Kidney (tissue), 14 donors: ENCODE results near the gene LZTFL1. TPM values are rescaled to one million over a fixed set of nuclear protein-coding genes. Genes with fewer than 3 reads are reported as not detected.

Source experiments
- DNase-seq, 5 donors: peaks; one replicate each; pipeline ENCODE4 v3.0.0-alpha.2; 2013 to 2020
- FAIRE-seq: peaks from 2 replicates; lab custom pipeline; 2012; peaks lifted over from hg19 to GRCh38; lab: Jason Lieb, UNC
- H3K27ac ChIP-seq, 2 donors: one replicate each; pipeline ENCODE4 v1.7.0; 2013; ENCODE audit warnings: low read depth in 2 of 2, low read length in 2 of 2, inconsistent platforms in 1 of 2
- H3K27me3 ChIP-seq: one replicate; pipeline ENCODE4 v1.7.1; 2013; ENCODE audit warnings: low read length, inconsistent platforms; ENCODE audit not compliant: control insufficient read depth, insufficient read depth
- H3K36me3 ChIP-seq, 3 donors: one replicate each; pipeline versions ENCODE4 v1.7.0 to v1.7.1; 2013; ENCODE audit warnings: low read length in 3 of 3, control low read depth in 1 of 3, inconsistent platforms in 1 of 3; ENCODE audit not compliant: insufficient read depth in 3 of 3, control insufficient read depth in 2 of 3
- H3K4me1 ChIP-seq, 3 donors: one replicate each; pipeline versions ENCODE4 v1.7.0 to v1.7.1; 2013; ENCODE audit warnings: low read length in 3 of 3, inconsistent platforms in 1 of 3, low read depth in 1 of 3; ENCODE audit not compliant: control insufficient read depth in 2 of 3, insufficient read depth in 2 of 3
- H3K4me3 ChIP-seq, 3 donors: one replicate each; pipeline versions ENCODE4 v1.7.0 to v1.8.1; 2013; ENCODE audit warnings: low read length in 3 of 3, control low read depth in 1 of 3, inconsistent platforms in 1 of 3
- H3K9ac ChIP-seq, 3 donors: one replicate each; pipeline versions ENCODE4 v1.7.0 to v1.7.1; 2013; ENCODE audit warnings: low read length in 3 of 3, control low read depth in 1 of 3, inconsistent platforms in 1 of 3
- H3K9me3 ChIP-seq, 3 donors: one replicate each; pipeline versions ENCODE4 v1.7.0 to v1.7.1; 2013; ENCODE audit warnings: low read length in 3 of 3, control low read depth in 1 of 3, inconsistent platforms in 1 of 3; ENCODE audit not compliant: control insufficient read depth in 2 of 3, insufficient read depth in 1 of 3
- CTCF ChIP-seq: IDR thresholded peaks from 3 replicates; pipeline ENCODE4 v1.5.1; 2012; ENCODE audit warnings: mild to moderate bottlenecking, moderate library complexity, borderline replicate concordance; ENCODE audit not compliant: insufficient read depth; ENCODE audit errors: extremely low read depth
- intact Hi-C: fragments of 100-400 bp; cut with DNase I; formaldehyde crosslinking; loops from one replicate; pipeline ENCODE4 v1.11.1; 2022
- polyA plus RNA-seq: library from polyadenylated mRNA; stranded (reverse); fragments of 350-450 nt; fragmentation: Illumina TruSeq; extraction: RNeasy Lipid Tissue Mini Kit (QIAGEN cat#74804); gene quantifications from one replicate; pipeline ENCODE4 v1.2.3, GENCODE V29; 2014; ENCODE audit warnings: low read depth, low replicate concordance; ENCODE audit not compliant: insufficient read depth
- total RNA-seq: library from RNA; stranded (reverse); fragmentation: NEBNext Ultra II Directional; extraction: Animal tissue kit (Norgen Biotek cat#: 25700); gene quantifications from one replicate; pipeline ENCODE4 v1.2.1, GENCODE V29; 2021
- donor health status: control.
- donor health status: control.
- donor health status: control.
- donor health status: control.
- donor health status: control.
- donor health status: DM: yes; HTN: yes; CAD: no.
- donor health status: Normal renal cell carcinoma (clear cell type).

LZTFL1 gene
- total and polyA plus RNA-seq, 2 donors from 2014 or later: 13.9 to 30.9 TPM

- FAIRE-seq (no peak), DNase-seq (no peak)
- intact Hi-C loops: no loop called here
- no peak overlapping the region for H3K27ac ChIP-seq
- no peaks in the 10 kb centered on the region for H3K9me3 ChIP-seq
- no peak for TF ChIP-seq CTCF
- H3K4me3 ChIP-seq: no peak overlapping the region
- no peak overlapping the region for H3K9ac ChIP-seq
- peaks cover 0 to 9% (median 0%) of the 10 kb centered on the region in 3 donors for H3K4me1 ChIP-seq
- peaks cover 18% of the 10 kb centered on the region for H3K27me3 ChIP-seq
- no peaks in the 10 kb centered on the region for H3K36me3 ChIP-seq
Measured at GRCh38 chr3:45800611-45801010, 41.3 kb downstream of the LZTFL1 start.

GRCh38 chr3:45799586-45799985, 42.3 kb downstream of the LZTFL1 start:
- peaks cover 0 to 9% (median 0%) of the 10 kb centered on the region in 3 donors for H3K4me1 ChIP-seq
- H3K4me3 ChIP-seq: no peak overlapping the region
- TF ChIP-seq CTCF: no peak
- H3K9ac ChIP-seq: no peak overlapping the region
- peaks cover 23% of the 10 kb centered on the region for H3K27me3 ChIP-seq
- H3K9me3 ChIP-seq: no peaks in the 10 kb centered on the region
- intact Hi-C loops: no loop called here
- no peak for FAIRE-seq
- no peak overlapping the region for H3K27ac ChIP-seq
- H3K36me3 ChIP-seq: no peaks in the 10 kb centered on the region
- DNase-seq: no peak

DNA sequence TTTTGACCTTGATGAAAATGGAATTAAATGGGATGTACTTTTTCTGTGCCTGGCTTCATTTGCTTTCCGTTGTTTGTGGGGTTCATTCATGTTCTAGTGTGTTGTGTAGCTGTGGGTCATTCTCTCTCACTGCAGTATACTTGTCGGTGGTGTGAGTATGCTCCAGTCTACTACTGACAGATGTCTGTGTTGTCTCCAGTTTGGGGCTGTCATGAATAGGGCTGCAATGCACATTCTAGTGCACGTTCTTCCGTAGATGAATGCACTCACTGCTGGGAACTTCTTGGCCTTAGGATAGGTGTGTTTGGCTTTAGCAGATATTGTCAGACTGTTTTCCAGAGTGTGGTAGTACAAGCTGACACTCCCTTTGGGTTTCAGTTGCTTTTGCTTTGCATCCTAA, 43.9 kb downstream of the LZTFL1 start:
- H3K36me3 ChIP-seq: no peaks in the 10 kb centered on the region
- DNase-seq (no peak), FAIRE-seq (no peak)
- no peak overlapping the region for H3K4me3 ChIP-seq
- peaks cover 0 to 9% (median 0%) of the 10 kb centered on the region in 3 donors for H3K4me1 ChIP-seq
- no peak overlapping the region for H3K27ac ChIP-seq
- H3K9me3 ChIP-seq: no peaks in the 10 kb centered on the region
- peaks cover 23% of the 10 kb centered on the region for H3K27me3 ChIP-seq
- intact Hi-C loops: no loop called here
- TF ChIP-seq CTCF: no peak
- no peak overlapping the region for H3K9ac ChIP-seq
